OCI-LY3 (cell line): ENCODE results near the gene CRIM1.

ENCODE experiments used
- H2AFZ ChIP-seq: fragments of 200-600, 300-600 bp; shearing (Covaris generic); 2 replicates; pipeline ENCODE4 v1.6.0; 2014; ENCODE audit warnings: antibody characterized with exemption, low read depth, low read length
- H3K27ac ChIP-seq: fragments of 200-600, 300-600 bp; sonication (generic); 2 replicates; pipeline ENCODE4 v1.5.1; 2014; ENCODE audit warnings: mild to moderate bottlenecking, low read length, moderate library complexity, mixed read lengths
- H3K27me3 ChIP-seq: fragments of 200-600, 300-600 bp; sonication (generic); 2 replicates; pipeline ENCODE4 v1.6.1; 2014; ENCODE audit warnings: low read depth, low read length, mixed read lengths
- H3K36me3 ChIP-seq: fragments of 200-600, 300-600 bp; sonication (generic); replicated peaks from 2 replicates; pipeline ENCODE3; 2014; ENCODE audit warnings: low read depth, low read length, mixed read lengths
- H3K4me1 ChIP-seq: fragments of 300-600, 200-600 bp; sonication (generic); 2 replicates; pipeline ENCODE4 v1.6.1; 2014; ENCODE audit warnings: low read length, mixed read lengths
- H3K4me2 ChIP-seq: fragments of 200-600, 300-600 bp; sonication (generic); 2 replicates; pipeline ENCODE4 v1.6.1; 2014; ENCODE audit warnings: low read length, mixed read lengths
- H3K4me3 ChIP-seq: fragments of 300-600, 200-600 bp; sonication (generic); 2 replicates; pipeline ENCODE4 v1.5.1; 2014; ENCODE audit warnings: antibody characterized with exemption, mild to moderate bottlenecking, low read length, moderate library complexity
- H3K79me2 ChIP-seq: fragments of 300-600, 200-600 bp; shearing (Covaris generic); 2 replicates; pipeline ENCODE4 v1.6.1; 2014; ENCODE audit warnings: mild to moderate bottlenecking, low read length, mixed read lengths
- H3K9ac ChIP-seq: fragments of 300-600, 200-600 bp; shearing (Covaris generic); 2 replicates; pipeline ENCODE4 v1.6.0; 2014; ENCODE audit warnings: mild to moderate bottlenecking, low read length, moderate library complexity
- H3K9me3 ChIP-seq: fragments of 200-600, 300-600 bp; shearing (Covaris generic); 2 replicates; pipeline ENCODE4 v1.6.1; 2014; ENCODE audit warnings: low read length, mixed read lengths; ENCODE audit not compliant: insufficient read depth
- H4K20me1 ChIP-seq: fragments of 200-600, 300-600 bp; sonication (generic); 2 replicates; pipeline ENCODE4 v1.6.1; 2016; ENCODE audit warnings: low read length, mixed read lengths; ENCODE audit not compliant: insufficient read depth
- CTCF ChIP-seq: fragments of 200-600, 300-600 bp; sonication (generic); IDR thresholded peaks from 2 replicates; pipeline ENCODE4 v1.5.1; 2014; ENCODE audit warnings: antibody characterized with exemption, low read length, low read depth
- EZH2phosphoT487 ChIP-seq: fragments of 200-600 bp; shearing (Covaris generic); IDR thresholded peaks from 2 replicates; pipeline ENCODE4 v1.6.1; 2018; ENCODE audit warnings: antibody characterized with exemption, mixed run types, low read depth

CRIM1 gene

GRCh38 chr2:36569267-36569856 is 213.8 kb downstream of the CRIM1 start:
- H2AFZ ChIP-seq: no peak overlapping the region
- no peaks in the 10 kb centered on the region for H3K9me3 ChIP-seq
- H3K27me3 ChIP-seq: no peaks in the 10 kb centered on the region
- no peaks in the 10 kb centered on the region for H3K79me2 ChIP-seq
- H4K20me1 ChIP-seq: no peaks in the 10 kb centered on the region
- no peak overlapping the region for H3K27ac ChIP-seq
- no peak for TF ChIP-seq CTCF
- no peak for TF ChIP-seq EZH2phosphoT487
- no peaks in the 10 kb centered on the region for H3K4me1 ChIP-seq
- no peak overlapping the region for H3K9ac ChIP-seq
- no peak overlapping the region for H3K4me2 ChIP-seq
- H3K4me3 ChIP-seq: no peak overlapping the region
- H3K36me3 ChIP-seq: peaks cover 17% of the 10 kb centered on the region

GRCh38 chr2:36570416-36570815 is 214.8 kb downstream of the CRIM1 start:
- Histone ChIP-seq H3K27me3 (no peaks in the 10 kb centered on the region), H3K27ac (no peak overlapping the region), H3K4me3 (no peak overlapping the region), H4K20me1 (no peaks in the 10 kb centered on the region), H2AFZ (no peak overlapping the region), H3K9ac (no peak overlapping the region), H3K36me3 (peaks cover 19% of the 10 kb centered on the region), H3K79me2 (no peaks in the 10 kb centered on the region), H3K9me3 (no peaks in the 10 kb centered on the region), H3K4me1 (no peaks in the 10 kb centered on the region), H3K4me2 (no peak overlapping the region)
- TF ChIP-seq CTCF (no peak), EZH2phosphoT487 (no peak)

GRCh38 chr2:36572054-36572718 is 216.6 kb downstream of the CRIM1 start:
- Histone ChIP-seq H4K20me1 (no peaks in the 10 kb centered on the region), H3K36me3 (peaks cover 27% of the 10 kb centered on the region), H3K4me3 (no peak overlapping the region), H3K79me2 (no peaks in the 10 kb centered on the region), H3K27me3 (no peaks in the 10 kb centered on the region), H3K27ac (no peak overlapping the region), H2AFZ (no peak overlapping the region), H3K4me1 (no peaks in the 10 kb centered on the region), H3K9ac (no peak overlapping the region), H3K9me3 (no peaks in the 10 kb centered on the region), H3K4me2 (no peak overlapping the region)
- TF ChIP-seq CTCF (no peak), EZH2phosphoT487 (no peak)

GRCh38 chr2:36572719-36573059 is 217.1 kb downstream of the CRIM1 start:
- TF ChIP-seq EZH2phosphoT487 (no peak), CTCF (no peak)
- H3K4me2 ChIP-seq: no peak overlapping the region
- no peaks in the 10 kb centered on the region for H3K4me1 ChIP-seq
- H3K9ac ChIP-seq: no peak overlapping the region
- no peaks in the 10 kb centered on the region for H3K79me2 ChIP-seq
- H3K4me3 ChIP-seq: no peak overlapping the region
- no peaks in the 10 kb centered on the region for H4K20me1 ChIP-seq
- H3K9me3 ChIP-seq: no peaks in the 10 kb centered on the region
- peaks cover 30% of the 10 kb centered on the region for H3K36me3 ChIP-seq
- H3K27me3 ChIP-seq: no peaks in the 10 kb centered on the region
- no peak overlapping the region for H3K27ac ChIP-seq
- no peak overlapping the region for H2AFZ ChIP-seq
